Measurements from ENCODE around the gene NSRP1.

Gene NSRP1

GRCh38 chr17:30151471-30151870 lies 34.9 kb downstream of the NSRP1 start:
- no peak overlapping the region for H3K27ac ChIP-seq (ENCODE audit: poor library complexity, severe bottlenecking)
- no peaks in the 10 kb centered on the region for H3K27me3 ChIP-seq (ENCODE audit: insufficient read depth, poor library complexity, severe bottlenecking)
- H3K9me3 ChIP-seq (ENCODE audit: severe bottlenecking): no peaks in the 10 kb centered on the region
- ATAC-seq (ENCODE audit: low read depth): no peak
- H3K4me1 ChIP-seq (ENCODE audit: insufficient read depth, poor library complexity, severe bottlenecking): peaks cover 3% of the 10 kb centered on the region
- TF ChIP-seq CTCF (IDR thresholded peaks at IDR 0.05; ENCODE audit: poor library complexity, severe bottlenecking): no peak
- DNase-seq (ENCODE audit: low spot score): no peak
- H3K4me3 ChIP-seq (ENCODE audit: severe bottlenecking): no peak overlapping the region
- H3K36me3 ChIP-seq (ENCODE audit: low read depth): peaks cover 41% of the 10 kb centered on the region

- Histone ChIP-seq H3K27ac (ENCODE audit: poor library complexity, severe bottlenecking) (no peak overlapping the region), H3K4me1 (ENCODE audit: insufficient read depth, poor library complexity, severe bottlenecking) (no peaks in the 10 kb centered on the region), H3K9me3 (ENCODE audit: severe bottlenecking) (no peaks in the 10 kb centered on the region), H3K4me3 (ENCODE audit: severe bottlenecking) (no peak overlapping the region), H3K27me3 (ENCODE audit: insufficient read depth, poor library complexity, severe bottlenecking) (no peaks in the 10 kb centered on the region), H3K36me3 (ENCODE audit: low read depth) (peaks cover 59% of the 10 kb centered on the region)
- ATAC-seq (ENCODE audit: low read depth) (no peak), DNase-seq (ENCODE audit: low spot score) (no peak)
- no peak for TF ChIP-seq CTCF (IDR thresholded peaks at IDR 0.05; ENCODE audit: poor library complexity, severe bottlenecking)
Observed at GRCh38 chr17:30153463-30153862, 36.8 kb downstream of the NSRP1 start.

GRCh38 chr17:30155389-30155788 lies 38.8 kb downstream of the NSRP1 start:
- Histone ChIP-seq H3K4me1 (ENCODE audit: insufficient read depth, poor library complexity, severe bottlenecking) (no peaks in the 10 kb centered on the region), H3K4me3 (ENCODE audit: severe bottlenecking) (no peak overlapping the region), H3K27ac (ENCODE audit: poor library complexity, severe bottlenecking) (no peak overlapping the region), H3K27me3 (ENCODE audit: insufficient read depth, poor library complexity, severe bottlenecking) (no peaks in the 10 kb centered on the region), H3K36me3 (ENCODE audit: low read depth) (peaks cover 71% of the 10 kb centered on the region), H3K9me3 (ENCODE audit: severe bottlenecking) (peaks cover 4% of the 10 kb centered on the region)
- ATAC-seq (ENCODE audit: low read depth) (no peak), DNase-seq (ENCODE audit: low spot score) (no peak)
- TF ChIP-seq CTCF (IDR thresholded peaks at IDR 0.05; ENCODE audit: poor library complexity, severe bottlenecking): no peak

GRCh38 chr17:30158896-30159625 lies 42.4 kb downstream of the NSRP1 start:
- H3K4me3 ChIP-seq (ENCODE audit: severe bottlenecking): no peak overlapping the region
- H3K27me3 ChIP-seq (ENCODE audit: insufficient read depth, poor library complexity, severe bottlenecking): no peaks in the 10 kb centered on the region
- no peaks in the 10 kb centered on the region for H3K4me1 ChIP-seq (ENCODE audit: insufficient read depth, poor library complexity, severe bottlenecking)
- H3K9me3 ChIP-seq (ENCODE audit: severe bottlenecking): peaks cover 4% of the 10 kb centered on the region
- no peak overlapping the region for H3K27ac ChIP-seq (ENCODE audit: poor library complexity, severe bottlenecking)
- ATAC-seq (ENCODE audit: low read depth): no peak
- peaks cover 74% of the 10 kb centered on the region for H3K36me3 ChIP-seq (ENCODE audit: low read depth)
- no peak for TF ChIP-seq CTCF (IDR thresholded peaks at IDR 0.05; ENCODE audit: poor library complexity, severe bottlenecking)
- no peak for DNase-seq (ENCODE audit: low spot score)

GRCh38 chr17:30160419-30161172 lies 44.0 kb downstream of the NSRP1 start:
- H3K4me1 ChIP-seq (ENCODE audit: insufficient read depth, poor library complexity, severe bottlenecking): no peaks in the 10 kb centered on the region
- no peak overlapping the region for H3K27ac ChIP-seq (ENCODE audit: poor library complexity, severe bottlenecking)
- H3K9me3 ChIP-seq (ENCODE audit: severe bottlenecking): peaks cover 4% of the 10 kb centered on the region
- H3K36me3 ChIP-seq (ENCODE audit: low read depth): peaks cover 76% of the 10 kb centered on the region
- ATAC-seq (ENCODE audit: low read depth): no peak
- no peaks in the 10 kb centered on the region for H3K27me3 ChIP-seq (ENCODE audit: insufficient read depth, poor library complexity, severe bottlenecking)
- H3K4me3 ChIP-seq (ENCODE audit: severe bottlenecking): no peak overlapping the region
- TF ChIP-seq CTCF (IDR thresholded peaks at IDR 0.05; ENCODE audit: poor library complexity, severe bottlenecking): no peak
- no peak for DNase-seq (ENCODE audit: low spot score)
